ENCODE measurements around the gene ZNF679.

Gene ZNF679

DNA sequence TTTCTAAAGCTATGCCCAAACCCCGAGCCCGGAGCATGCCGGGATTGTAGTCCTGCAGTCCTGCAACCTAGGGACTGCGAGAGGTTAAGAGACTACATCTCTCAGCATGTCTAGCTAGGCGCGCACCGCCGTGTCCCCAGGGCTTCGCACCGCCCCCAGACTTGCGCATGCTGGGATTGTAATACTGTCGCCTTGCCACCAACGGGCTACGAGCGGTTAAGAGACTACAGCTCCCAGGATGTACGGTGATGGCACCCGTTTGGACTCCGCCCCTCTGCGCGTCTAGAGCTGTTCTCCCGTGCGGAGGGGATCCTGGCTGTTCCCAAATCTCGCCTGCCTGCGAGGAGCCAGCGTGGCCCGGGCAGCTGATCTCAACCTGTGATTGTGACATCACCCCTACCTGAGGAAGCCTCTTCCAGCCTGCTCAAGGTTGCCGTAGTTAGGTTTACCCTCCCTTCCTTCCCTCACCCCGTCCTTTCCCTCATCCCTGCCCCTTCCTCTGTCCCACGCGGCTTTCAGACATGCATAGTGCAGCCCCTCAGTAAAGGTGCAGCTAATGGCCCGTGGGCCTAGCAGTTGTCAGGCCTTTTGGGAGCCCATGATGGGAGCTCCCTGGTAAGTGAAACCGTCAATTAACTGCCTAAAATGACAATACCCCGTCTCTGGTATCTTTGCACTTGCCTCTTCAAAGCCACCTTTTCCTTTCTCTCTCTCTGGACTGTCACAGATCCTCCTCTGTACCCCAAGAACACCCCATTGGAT is 79.2 kb downstream of the ZNF679 start:
- TF ChIP-seq YY1 (IDR thresholded peaks at IDR 0.05; ENCODE audit: low read depth), result no peak
- TF ChIP-seq EP300 (IDR thresholded peaks at IDR 0.05; ENCODE audit: borderline replicate concordance), result no peak
- TF ChIP-seq TAF1 (IDR thresholded peaks at IDR 0.05; ENCODE audit: low read depth), result peak; percentile 19; the same call in 1 of the 2 replicates
- TF ChIP-seq ZBTB7A (IDR thresholded peaks at IDR 0.05; ENCODE audit: low read depth), result no peak
- no peak for TF ChIP-seq CEBPB (IDR thresholded peaks at IDR 0.05)
- TF ChIP-seq REST (IDR thresholded peaks at IDR 0.05; ENCODE audit: low read depth), result no peak
- no peak for TF ChIP-seq RAD21 (IDR thresholded peaks at IDR 0.05; ENCODE audit: low read depth)
- TF ChIP-seq MAX (IDR thresholded peaks at IDR 0.05), result peak; percentile 54; the same call in 1 of the 2 replicates
- no peak for TF ChIP-seq NFIC (IDR thresholded peaks at IDR 0.05)
- no peak for TF ChIP-seq TCF12 (IDR thresholded peaks at IDR 0.05; ENCODE audit: low read depth)
- no peak for TF ChIP-seq EGR1 (IDR thresholded peaks at IDR 0.05)
- TF ChIP-seq, protein P1, sequence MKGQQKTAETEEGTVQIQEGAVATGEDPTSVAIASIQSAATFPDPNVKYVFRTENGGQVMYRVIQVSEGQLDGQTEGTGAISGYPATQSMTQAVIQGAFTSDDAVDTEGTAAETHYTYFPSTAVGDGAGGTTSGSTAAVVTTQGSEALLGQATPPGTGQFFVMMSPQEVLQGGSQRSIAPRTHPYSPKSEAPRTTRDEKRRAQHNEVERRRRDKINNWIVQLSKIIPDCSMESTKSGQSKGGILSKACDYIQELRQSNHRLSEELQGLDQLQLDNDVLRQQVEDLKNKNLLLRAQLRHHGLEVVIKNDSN (IDR thresholded peaks at IDR 0.05), result no peak
- no peak for TF ChIP-seq FOXM1 (IDR thresholded peaks at IDR 0.05; ENCODE audit: borderline replicate concordance, low read depth)
- TF ChIP-seq CREB1 (IDR thresholded peaks at IDR 0.05; ENCODE audit: low read depth), result no peak

GRCh38 chr7:64308016-64308270 is 79.7 kb downstream of the ZNF679 start:
- TF ChIP-seq EP300 (IDR thresholded peaks at IDR 0.05; ENCODE audit: borderline replicate concordance) (no peak), CREB1 (IDR thresholded peaks at IDR 0.05; ENCODE audit: low read depth) (no peak), EGR1 (IDR thresholded peaks at IDR 0.05) (no peak), NFIC (IDR thresholded peaks at IDR 0.05) (no peak), YY1 (IDR thresholded peaks at IDR 0.05; ENCODE audit: low read depth) (no peak), ZBTB7A (IDR thresholded peaks at IDR 0.05; ENCODE audit: low read depth) (no peak), RAD21 (IDR thresholded peaks at IDR 0.05; ENCODE audit: low read depth) (no peak), CEBPB (IDR thresholded peaks at IDR 0.05) (no peak), MAX (IDR thresholded peaks at IDR 0.05) (no peak), FOXM1 (IDR thresholded peaks at IDR 0.05; ENCODE audit: borderline replicate concordance, low read depth) (no peak), REST (IDR thresholded peaks at IDR 0.05; ENCODE audit: low read depth) (no peak), TAF1 (IDR thresholded peaks at IDR 0.05; ENCODE audit: low read depth) (no peak), TEAD4 (IDR thresholded peaks at IDR 0.05) (no peak), TCF12 (IDR thresholded peaks at IDR 0.05; ENCODE audit: low read depth) (no peak)
- TF ChIP-seq, protein P1 (IDR thresholded peaks at IDR 0.05), result no peak

DNA sequence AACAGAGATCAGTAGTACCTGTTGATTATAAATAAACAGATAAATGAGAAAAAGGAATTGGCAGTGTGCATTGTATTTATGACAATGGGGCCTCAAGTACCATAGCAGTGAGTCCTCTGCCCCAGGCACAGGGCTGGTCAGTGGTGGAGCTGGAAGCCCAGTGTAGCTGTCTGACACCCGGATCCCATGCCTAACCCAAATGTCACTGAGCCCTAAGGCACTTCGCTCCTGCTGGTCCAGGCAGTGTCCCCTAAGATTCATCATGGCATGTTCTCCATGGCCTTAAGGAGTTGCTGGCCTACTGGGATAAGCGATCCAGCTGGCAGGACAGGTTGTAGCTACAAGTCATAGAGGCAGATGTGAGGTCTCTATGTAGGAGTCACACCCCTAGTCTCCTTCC is 82.2 kb downstream of the ZNF679 start:
- TF ChIP-seq EGR1 (IDR thresholded peaks at IDR 0.05), result no peak
- TF ChIP-seq CREB1 (IDR thresholded peaks at IDR 0.05; ENCODE audit: low read depth), result no peak
- TF ChIP-seq, protein P1 (IDR thresholded peaks at IDR 0.05), result no peak

- TF ChIP-seq YY1 (IDR thresholded peaks at IDR 0.05; ENCODE audit: low read depth) (no peak), CREB1 (IDR thresholded peaks at IDR 0.05; ENCODE audit: low read depth) (no peak), REST (IDR thresholded peaks at IDR 0.05; ENCODE audit: low read depth) (no peak), TEAD4 (IDR thresholded peaks at IDR 0.05) (no peak), TAF1 (IDR thresholded peaks at IDR 0.05; ENCODE audit: low read depth) (no peak), TCF12 (IDR thresholded peaks at IDR 0.05; ENCODE audit: low read depth) (no peak), MAX (IDR thresholded peaks at IDR 0.05) (no peak), EP300 (IDR thresholded peaks at IDR 0.05; ENCODE audit: borderline replicate concordance) (no peak), RAD21 (IDR thresholded peaks at IDR 0.05; ENCODE audit: low read depth) (no peak), ZBTB7A (IDR thresholded peaks at IDR 0.05; ENCODE audit: low read depth) (no peak), CEBPB (IDR thresholded peaks at IDR 0.05) (no peak), EGR1 (IDR thresholded peaks at IDR 0.05) (no peak), NFIC (IDR thresholded peaks at IDR 0.05) (no peak), FOXM1 (IDR thresholded peaks at IDR 0.05; ENCODE audit: borderline replicate concordance, low read depth) (no peak)
- TF ChIP-seq, protein P1 (IDR thresholded peaks at IDR 0.05), result no peak
These were observed 84.6 kb downstream of the ZNF679 start for GRCh38 chr7:64312826-64313225.

All from Ishikawa (cell line).